ENCODE measurements around the gene PCSK2.

Gene PCSK2

GRCh38 chr20:17490501-17490900, 263.7 kb downstream of the PCSK2 start:
- DNase-seq: no peak

GRCh38 chr20:17491041-17491440, 264.2 kb downstream of the PCSK2 start:
- DNase-seq: no peak

- DNase-seq: no peak
These were observed 264.6 kb downstream of the PCSK2 start for GRCh38 chr20:17491488-17491887.

GRCh38 chr20:17493173-17493572, 266.3 kb downstream of the PCSK2 start:
- DNase-seq: no peak

GRCh38 chr20:17494201-17494600, 267.4 kb downstream of the PCSK2 start:
- no peak for DNase-seq

GRCh38 chr20:17495826-17496225, 269.0 kb downstream of the PCSK2 start:
- no peak for DNase-seq

GRCh38 chr20:17497821-17498580, 271.2 kb downstream of the PCSK2 start:
- DNase-seq: no peak

GRCh38 chr20:17498641-17499040, 271.8 kb downstream of the PCSK2 start:
- DNase-seq: no peak

- DNase-seq: no peak
These were observed 272.2 kb downstream of the PCSK2 start for GRCh38 chr20:17499041-17499440.

- DNase-seq: no peak
These were observed 273.4 kb downstream of the PCSK2 start for GRCh38 chr20:17500271-17500670.

GRCh38 chr20:17500826-17501225, 274.0 kb downstream of the PCSK2 start:
- DNase-seq: no peak

- DNase-seq: no peak
These were observed 274.9 kb downstream of the PCSK2 start for GRCh38 chr20:17501701-17502100.

GRCh38 chr20:17502105-17502504, 275.3 kb downstream of the PCSK2 start:
- DNase-seq: no peak

GRCh38 chr20:17503301-17504065, 276.6 kb downstream of the PCSK2 start:
- no peak for DNase-seq

GRCh38 chr20:17504066-17504897, 277.4 kb downstream of the PCSK2 start:
- DNase-seq: no peak

- DNase-seq: peak; percentile 69
These were observed 278.2 kb downstream of the PCSK2 start for GRCh38 chr20:17504898-17505635.

GRCh38 chr20:17505636-17506517, 279.0 kb downstream of the PCSK2 start:
- peak; percentile 68 for DNase-seq

GRCh38 chr20:17507032-17507431, 280.2 kb downstream of the PCSK2 start:
- no peak for DNase-seq

GRCh38 chr20:17507531-17507930, 280.7 kb downstream of the PCSK2 start:
- no peak for DNase-seq

GRCh38 chr20:17508756-17509155, 281.9 kb downstream of the PCSK2 start:
- no peak for DNase-seq

GRCh38 chr20:17510548-17510947, 283.7 kb downstream of the PCSK2 start:
- no peak for DNase-seq

- DNase-seq: no peak
These were observed 284.6 kb downstream of the PCSK2 start for GRCh38 chr20:17511401-17511800.

Data from CD4-positive, alpha-beta T cell treated with Interleukin-4 for 4 hours (primary cell).